Neural cell (in vitro differentiated cells): ENCODE data around the gene LRRC27. TPM values are rescaled to one million over a fixed set of nuclear protein-coding genes. Genes with fewer than 3 reads are reported as not detected.

ENCODE experiments used
- H2AFZ ChIP-seq: fragments of 200-600, 300-800 bp; sonication (generic), shearing (Covaris generic); 2 replicates; pipeline ENCODE4 v1.6.0; 2014; ENCODE audit warnings: low read depth, mild to moderate bottlenecking, antibody characterized with exemption, low read length, moderate library complexity
- H3F3A ChIP-seq: fragments of 200-600 bp; shearing (Covaris generic); 2 replicates; pipeline ENCODE4 v1.6.1; 2016; ENCODE audit warnings: mild to moderate bottlenecking, moderate library complexity, mixed read lengths, antibody characterized with exemption, low read length; ENCODE audit not compliant: insufficient read depth, poor library complexity, severe bottlenecking
- H3K27ac ChIP-seq: fragments of 200-600, 300-800 bp; sonication (generic), shearing (Covaris generic); 2 replicates; pipeline ENCODE4 v1.5.1; 2014; ENCODE audit warnings: mild to moderate bottlenecking, low read length, moderate library complexity
- H3K27me3 ChIP-seq: fragments of 300-800, 200-600 bp; sonication (generic), shearing (Covaris generic); 2 replicates; pipeline ENCODE4 v1.6.0; 2014; ENCODE audit warnings: mild to moderate bottlenecking, low read depth, low read length, moderate library complexity; ENCODE audit not compliant: insufficient read depth
- H3K36me3 ChIP-seq: fragments of 300-800, 200-600 bp; sonication (generic), shearing (Covaris generic); 2 replicates; pipeline ENCODE4 v1.5.1; 2014; ENCODE audit warnings: mild to moderate bottlenecking, antibody characterized with exemption, low read length, moderate library complexity; ENCODE audit not compliant: insufficient read depth
- H3K4me2 ChIP-seq: fragments of 300-800, 200-600 bp; sonication (generic), shearing (Covaris generic); 2 replicates; pipeline ENCODE4 v1.6.0; 2014; ENCODE audit warnings: mild to moderate bottlenecking, low read length
- H3K4me3 ChIP-seq: fragments of 300-800, 200-600 bp; sonication (generic), shearing (Covaris generic); 2 replicates; pipeline ENCODE4 v1.5.1; 2014; ENCODE audit warnings: mild to moderate bottlenecking, low read length, moderate library complexity
- H3K79me2 ChIP-seq: fragments of 200-600 bp; shearing (Covaris generic); replicated peaks from 2 replicates; pipeline ENCODE4 v1.6.0; 2014; ENCODE audit warnings: mild to moderate bottlenecking, low read length, moderate library complexity; ENCODE audit not compliant: insufficient read depth
- H3K9ac ChIP-seq: fragments of 300-800, 200-600 bp; sonication (generic), shearing (Covaris generic); 2 replicates; pipeline ENCODE4 v1.6.1; 2016; ENCODE audit warnings: mild to moderate bottlenecking, low read length, mixed read lengths
- H3K9me2 ChIP-seq: fragments of 200-600 bp; shearing (Covaris generic); 2 replicates; pipeline ENCODE4 v1.6.1; 2016; ENCODE audit warnings: mild to moderate bottlenecking, low read length, mixed read lengths; ENCODE audit not compliant: insufficient read depth
- H3K9me3 ChIP-seq: fragments of 200-600, 300-800 bp; sonication (generic), shearing (Covaris generic); 2 replicates; pipeline ENCODE4 v1.6.1; 2016; ENCODE audit warnings: mild to moderate bottlenecking, mixed run types, low read length, moderate library complexity, mixed read lengths
- H4K20me1 ChIP-seq: fragments of 200-600 bp; shearing (Covaris generic); 2 replicates; pipeline ENCODE4 v1.6.1; 2016; ENCODE audit warnings: mild to moderate bottlenecking, mixed run types; ENCODE audit not compliant: insufficient read depth
- EP300 ChIP-seq: fragments of 450-650 bp; conservative IDR thresholded peaks from 2 replicates; pipeline ENCODE4 v1.6.1; 2014; ENCODE audit warnings: antibody characterized with exemption, mild to moderate bottlenecking, moderate library complexity; ENCODE audit not compliant: poor library complexity, severe bottlenecking
- EZH2 ChIP-seq: fragments of 200-600, 300-800 bp; shearing (Covaris generic), sonication (generic); IDR thresholded peaks from 2 replicates; pipeline ENCODE4 v1.6.1; 2014; ENCODE audit warnings: antibody characterized with exemption, low read length, borderline replicate concordance, mild to moderate bottlenecking; ENCODE audit not compliant: insufficient read depth, poor library complexity, severe bottlenecking
- MXI1 ChIP-seq: fragments of 450-650 bp; conservative IDR thresholded peaks from 2 replicates; pipeline ENCODE4 v1.6.1; 2014; ENCODE audit warnings: antibody characterized with exemption, mild to moderate bottlenecking; ENCODE audit not compliant: poor library complexity, severe bottlenecking
- POLR2AphosphoS5 ChIP-seq: IDR thresholded peaks from 2 replicates; pipeline ENCODE4 v1.6.1; 2012
- RAD21 ChIP-seq: fragments of 450-650 bp; conservative IDR thresholded peaks from 2 replicates; pipeline ENCODE4 v1.6.1; 2014; ENCODE audit warnings: antibody characterized with exemption, mild to moderate bottlenecking, moderate library complexity
- REST ChIP-seq: IDR thresholded peaks from 2 replicates; pipeline ENCODE4 v1.6.1; 2012; ENCODE audit warnings: borderline replicate concordance
- SMC3 ChIP-seq: fragments of 450-650 bp; conservative IDR thresholded peaks from 2 replicates; pipeline ENCODE4 v1.6.1; 2014; ENCODE audit warnings: antibody characterized with exemption, mild to moderate bottlenecking, moderate library complexity; ENCODE audit not compliant: poor library complexity
- TAF1 ChIP-seq: IDR thresholded peaks from 2 replicates; pipeline ENCODE4 v1.6.1; 2012; ENCODE audit warnings: low read depth
- polyA plus RNA-seq: library from polyadenylated mRNA; depleted of rRNA; stranded (reverse); fragments of >200 nt; gene quantifications from 2 replicates; pipeline ENCODE4 v1.2.3, GENCODE V29; 2014
- TF ChIP-seq, protein P1 (sequence below): fragments of 450-650 bp; IDR thresholded peaks from 2 replicates; pipeline ENCODE4 v1.5.1; 2014; ENCODE audit warnings: antibody characterized with exemption, mild to moderate bottlenecking, moderate library complexity; ENCODE audit not compliant: poor library complexity, severe bottlenecking

LRRC27 gene
- polyA plus RNA-seq, 1 donor from 2014 or later: 26.7 TPM

- H4K20me1 ChIP-seq: no peaks in the 10 kb centered on the region
- H3F3A ChIP-seq: no peaks in the 10 kb centered on the region
- no peaks in the 10 kb centered on the region for H3K79me2 ChIP-seq
- H3K4me2 ChIP-seq: no peak overlapping the region
- H3K9me3 ChIP-seq: no peaks in the 10 kb centered on the region
- H3K36me3 ChIP-seq: no peaks in the 10 kb centered on the region
- H3K27ac ChIP-seq: no peak overlapping the region
- H3K9ac ChIP-seq: no peak overlapping the region
- no peak overlapping the region for H2AFZ ChIP-seq
- H3K9me2 ChIP-seq: no peaks in the 10 kb centered on the region
- H3K4me3 ChIP-seq: no peak overlapping the region
- H3K27me3 ChIP-seq: no peaks in the 10 kb centered on the region
- TF ChIP-seq POLR2AphosphoS5: no peak
- no peak for TF ChIP-seq EZH2
- no peak for TF ChIP-seq REST
- TF ChIP-seq, protein P1, sequence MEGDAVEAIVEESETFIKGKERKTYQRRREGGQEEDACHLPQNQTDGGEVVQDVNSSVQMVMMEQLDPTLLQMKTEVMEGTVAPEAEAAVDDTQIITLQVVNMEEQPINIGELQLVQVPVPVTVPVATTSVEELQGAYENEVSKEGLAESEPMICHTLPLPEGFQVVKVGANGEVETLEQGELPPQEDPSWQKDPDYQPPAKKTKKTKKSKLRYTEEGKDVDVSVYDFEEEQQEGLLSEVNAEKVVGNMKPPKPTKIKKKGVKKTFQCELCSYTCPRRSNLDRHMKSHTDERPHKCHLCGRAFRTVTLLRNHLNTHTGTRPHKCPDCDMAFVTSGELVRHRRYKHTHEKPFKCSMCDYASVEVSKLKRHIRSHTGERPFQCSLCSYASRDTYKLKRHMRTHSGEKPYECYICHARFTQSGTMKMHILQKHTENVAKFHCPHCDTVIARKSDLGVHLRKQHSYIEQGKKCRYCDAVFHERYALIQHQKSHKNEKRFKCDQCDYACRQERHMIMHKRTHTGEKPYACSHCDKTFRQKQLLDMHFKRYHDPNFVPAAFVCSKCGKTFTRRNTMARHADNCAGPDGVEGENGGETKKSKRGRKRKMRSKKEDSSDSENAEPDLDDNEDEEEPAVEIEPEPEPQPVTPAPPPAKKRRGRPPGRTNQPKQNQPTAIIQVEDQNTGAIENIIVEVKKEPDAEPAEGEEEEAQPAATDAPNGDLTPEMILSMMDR: no peak
- TF ChIP-seq SMC3: no peak
- TF ChIP-seq TAF1: no peak
- no peak for TF ChIP-seq MXI1
- TF ChIP-seq RAD21: no peak
- no peak for TF ChIP-seq EP300
Measured at GRCh38 chr10:132300582-132300981, 31.4 kb upstream of the LRRC27 start.

GRCh38 chr10:132301371-132302330 lies 30.3 kb upstream of the LRRC27 start:
- Histone ChIP-seq H3K27ac (no peak overlapping the region), H3K9me2 (no peaks in the 10 kb centered on the region), H3F3A (no peaks in the 10 kb centered on the region), H2AFZ (no peak overlapping the region), H3K27me3 (no peaks in the 10 kb centered on the region), H3K9ac (no peak overlapping the region), H3K4me3 (no peak overlapping the region), H4K20me1 (no peaks in the 10 kb centered on the region), H3K36me3 (no peaks in the 10 kb centered on the region), H3K9me3 (no peaks in the 10 kb centered on the region), H3K4me2 (no peak overlapping the region), H3K79me2 (no peaks in the 10 kb centered on the region)
- TF ChIP-seq REST (no peak), POLR2AphosphoS5 (no peak), EP300 (no peak), SMC3 (no peak), MXI1 (no peak), EZH2 (no peak), RAD21 (no peak)
- TF ChIP-seq, protein P1: no peak
